A549 (cell line): ENCODE results near the gene PPM1H.

Experiments
- BHLHE40 ChIP-seq: IDR thresholded peaks from 2 replicates; pipeline ENCODE4 v1.6.1; 2012; ENCODE audit warnings: low read depth, low read length, inconsistent platforms
- CEBPB ChIP-seq, 2 experiments: fragments of >200 bp in 1 of 2; sonication (Bioruptor Twin) in 1 of 2; formaldehyde crosslinking in 1 of 2; IDR thresholded peaks; 2 replicates each; pipeline ENCODE4 v1.6.1; 2012 to 2016
- CHD2 ChIP-seq: fragments of 150-350 bp; IDR thresholded peaks from 2 replicates; pipeline ENCODE4 v1.6.1; 2014; ENCODE audit warnings: low read length; ENCODE audit not compliant: partially characterized antibody
- CHD4 ChIP-seq: fragments of 200-600 bp; sonication (generic); IDR thresholded peaks from 2 replicates; pipeline ENCODE4 v1.6.1; 2016; ENCODE audit warnings: antibody characterized with exemption, mild to moderate bottlenecking, borderline replicate concordance
- CTCF ChIP-seq: fragments of >200 bp; sonication (Bioruptor Twin); formaldehyde crosslinking; IDR thresholded peaks from 3 replicates; pipeline ENCODE4 v1.5.1; 2016
- ELK1 ChIP-seq: fragments of 150-350 bp; IDR thresholded peaks from 2 replicates; pipeline ENCODE4 v1.6.1; 2014; ENCODE audit warnings: low read depth, mild to moderate bottlenecking, low read length
- NFE2L2 ChIP-seq: fragments of 150-350 bp; conservative IDR thresholded peaks from 2 replicates; pipeline ENCODE4 v1.6.1; 2014; ENCODE audit warnings: low read length
- POLR2A ChIP-seq: IDR thresholded peaks from 2 replicates; pipeline ENCODE4 v1.6.1; 2012; ENCODE audit warnings: mild to moderate bottlenecking, low read length
- RCOR1 ChIP-seq: fragments of 150-350 bp; IDR thresholded peaks from 2 replicates; pipeline ENCODE4 v1.6.1; 2014; ENCODE audit warnings: antibody characterized with exemption, low read length, low read depth
- TP53 ChIP-seq: fragments of 250-450 bp; sonication (Bioruptor Pico); IDR thresholded peaks from 2 replicates; pipeline ENCODE4 v1.5.0; 2021; ENCODE audit warnings: mild to moderate bottlenecking, moderate library complexity

GRCh38 chr12:62779488-62779887 lies 155.5 kb downstream of the PPM1H start:
- no peak for TF ChIP-seq CTCF
- TF ChIP-seq POLR2A = no peak
- TF ChIP-seq ELK1 = no peak
- no peak for TF ChIP-seq TP53
- TF ChIP-seq RCOR1 = no peak
- TF ChIP-seq BHLHE40 = no peak
- no peak for TF ChIP-seq CEBPB (IDR thresholded peaks at IDR 0.05)
- TF ChIP-seq CHD2 = no peak
- no peak for TF ChIP-seq CHD4
- TF ChIP-seq NFE2L2 = no peak
